ENCODE results near the gene CCDC57.

GRCh38 chr17:82084373-82085030 lies 128.1 kb downstream of the CCDC57 start:
- TF ChIP-seq CTCF (IDR thresholded peaks at IDR 0.05) = no peak
- TF ChIP-seq POLR2A (IDR thresholded peaks at IDR 0.05) = no peak
- TF ChIP-seq POLR2AphosphoS5 (IDR thresholded peaks at IDR 0.05) = no peak
- no peak for TF ChIP-seq EP300 (IDR thresholded peaks at IDR 0.05; ENCODE audit: low read depth)

Data from transverse colon (tissue), 4 donors.